ENCODE results near the gene GALNT2. TPM values are rescaled to one million over a fixed set of nuclear protein-coding genes. Genes with fewer than 3 reads are reported as not detected.

Gene GALNT2
- total and polyA plus RNA-seq, 2 of the 13 experiments (the other 11 are each of a cell fraction or from before 2014, with no cell fraction given) = 39.3 to 39.6 TPM

DNA sequence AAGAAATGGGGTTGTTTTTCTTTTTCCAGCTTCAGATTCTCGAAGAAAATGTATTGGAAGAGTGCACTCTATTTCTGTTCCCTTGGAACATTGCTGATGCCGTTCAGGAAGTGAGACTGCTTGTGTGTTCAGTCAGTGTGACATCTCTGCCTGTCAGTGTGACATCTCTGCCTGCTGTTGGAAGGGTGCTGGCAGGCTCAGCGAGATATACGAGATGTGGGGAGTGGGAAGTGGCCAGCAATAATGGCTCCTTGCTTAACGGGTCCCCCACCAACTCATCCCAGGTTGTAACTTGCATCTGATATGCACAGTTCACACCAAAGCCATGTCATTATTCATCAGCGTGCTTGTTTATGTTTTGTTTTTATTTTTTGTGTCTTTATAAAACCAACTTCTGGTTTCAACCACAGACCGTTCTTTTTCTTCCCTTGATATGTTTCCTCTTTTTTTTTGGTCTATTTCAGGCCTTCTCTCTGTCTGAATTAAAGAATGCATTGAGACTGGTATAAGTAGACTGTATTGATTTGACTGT is 145.4 kb downstream of the GALNT2 start:
- FAIRE-seq (no peak), ATAC-seq (no peak), DNase-seq (ENCODE audit: low spot score) (no peak)
- Histone ChIP-seq H3K9me3 (ENCODE audit: low read length) (no peaks in the 10 kb centered on the region), H3K4me3 (replicated peaks in 1 of 3; ENCODE audit: insufficient read depth in 1 of 3, low read depth in 2 of 3, low read length in 3 of 3) (no peak overlapping the region), H3K9ac (ENCODE audit: insufficient read depth, low read depth, low read length) (no peak overlapping the region), H3K4me2 (ENCODE audit: low read depth, low read length) (no peak overlapping the region), H3K27ac (ENCODE audit: extremely low read length, insufficient read depth, low read length) (no peak overlapping the region), H3K79me2 (ENCODE audit: insufficient read depth, low read length) (no peaks in the 10 kb centered on the region), H2AFZ (ENCODE audit: low read length) (no peak overlapping the region), H4K20me1 (ENCODE audit: insufficient read depth, low read length) (no peaks in the 10 kb centered on the region), H3K36me3 (replicated peaks in 1 of 2; ENCODE audit: control insufficient read depth in 1 of 2, insufficient read depth in 2 of 2, low read length in 2 of 2) (peaks cover 0 to 5% of the 10 kb centered on the region in 2 experiments; a peak in 2 of 5 replicates), H3K27me3 (ENCODE audit: control insufficient read depth in 1 of 2, insufficient read depth in 2 of 2, low read length in 2 of 2) (no peaks in the 10 kb centered on the region), H3K4me1 (ENCODE audit: insufficient read depth, low read length) (peaks cover 16% of the 10 kb centered on the region)
- POLR2A ChIA-PET = no interaction called here
- no peak for TF ChIP-seq HNF1B (CRISPR knock-in tag; IDR thresholded peaks at IDR 0.05)
- CTCF ChIA-PET (ENCODE audit: low intra/inter-chr PET ratio, low total read pairs) = no interaction called here
- intact Hi-C loops (cut with micrococcal nuclease; ENCODE audit: unreplicated experiment) (no loop called here), in situ Hi-C loops (cut with HindIII; ENCODE audit: extremely low pct_ligation_motif_present, low pct_unique_long_range_greater_than_20kb) (no loop called here)
- no TSS peak for BruUV-seq (replicated peaks)
- WGBS (ENCODE audit: low lambda C conversion rate) = 98% methylated on average over 6 of the region's 7 CpGs

- FAIRE-seq (no peak), ATAC-seq (peak; percentile 64), DNase-seq (ENCODE audit: low spot score) (peak; percentile 7)
- H2AFZ ChIP-seq (ENCODE audit: low read length) = no peak overlapping the region
- no peak overlapping the region for H3K9ac ChIP-seq (ENCODE audit: insufficient read depth, low read depth, low read length)
- no peaks in the 10 kb centered on the region for H4K20me1 ChIP-seq (ENCODE audit: insufficient read depth, low read length)
- no TSS peak for BruUV-seq (replicated peaks)
- ChIA-PET CTCF (ENCODE audit: low intra/inter-chr PET ratio, low total read pairs) (no interaction called here), POLR2A (no interaction called here)
- in situ Hi-C loops (cut with HindIII; ENCODE audit: extremely low pct_ligation_motif_present, low pct_unique_long_range_greater_than_20kb) (no loop called here), intact Hi-C loops (cut with micrococcal nuclease; ENCODE audit: unreplicated experiment) (no loop called here)
- H3K27ac ChIP-seq (ENCODE audit: extremely low read length, insufficient read depth, low read length) = no peak overlapping the region
- H3K27me3 ChIP-seq (ENCODE audit: control insufficient read depth in 1 of 2, insufficient read depth in 2 of 2, low read length in 2 of 2) = no peaks in the 10 kb centered on the region
- H3K4me1 ChIP-seq (ENCODE audit: insufficient read depth, low read length) = peaks cover 11% of the 10 kb centered on the region
- no peak overlapping the region for H3K4me3 ChIP-seq (replicated peaks in 1 of 3; ENCODE audit: insufficient read depth in 1 of 3, low read depth in 2 of 3, low read length in 3 of 3)
- H3K79me2 ChIP-seq (ENCODE audit: insufficient read depth, low read length) = no peaks in the 10 kb centered on the region
- no peak overlapping the region for H3K4me2 ChIP-seq (ENCODE audit: low read depth, low read length)
- no peaks in the 10 kb centered on the region; a peak in 2 of 5 replicates for H3K36me3 ChIP-seq (replicated peaks in 1 of 2; ENCODE audit: control insufficient read depth in 1 of 2, insufficient read depth in 2 of 2, low read length in 2 of 2)
- no peaks in the 10 kb centered on the region for H3K9me3 ChIP-seq (ENCODE audit: low read length)
- 88% methylated on average over 6 of the region's 7 CpGs for WGBS (ENCODE audit: low lambda C conversion rate)
- no peak for TF ChIP-seq ZNF251 (CRISPR knock-in tag; IDR thresholded peaks at IDR 0.05)
- TF ChIP-seq, protein P1, sequence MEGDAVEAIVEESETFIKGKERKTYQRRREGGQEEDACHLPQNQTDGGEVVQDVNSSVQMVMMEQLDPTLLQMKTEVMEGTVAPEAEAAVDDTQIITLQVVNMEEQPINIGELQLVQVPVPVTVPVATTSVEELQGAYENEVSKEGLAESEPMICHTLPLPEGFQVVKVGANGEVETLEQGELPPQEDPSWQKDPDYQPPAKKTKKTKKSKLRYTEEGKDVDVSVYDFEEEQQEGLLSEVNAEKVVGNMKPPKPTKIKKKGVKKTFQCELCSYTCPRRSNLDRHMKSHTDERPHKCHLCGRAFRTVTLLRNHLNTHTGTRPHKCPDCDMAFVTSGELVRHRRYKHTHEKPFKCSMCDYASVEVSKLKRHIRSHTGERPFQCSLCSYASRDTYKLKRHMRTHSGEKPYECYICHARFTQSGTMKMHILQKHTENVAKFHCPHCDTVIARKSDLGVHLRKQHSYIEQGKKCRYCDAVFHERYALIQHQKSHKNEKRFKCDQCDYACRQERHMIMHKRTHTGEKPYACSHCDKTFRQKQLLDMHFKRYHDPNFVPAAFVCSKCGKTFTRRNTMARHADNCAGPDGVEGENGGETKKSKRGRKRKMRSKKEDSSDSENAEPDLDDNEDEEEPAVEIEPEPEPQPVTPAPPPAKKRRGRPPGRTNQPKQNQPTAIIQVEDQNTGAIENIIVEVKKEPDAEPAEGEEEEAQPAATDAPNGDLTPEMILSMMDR (CRISPR knock-in tag; IDR thresholded peaks at IDR 0.05) = peak; percentile 55
- peak; percentile 48; the same call in 1 of the 2 replicates for TF ChIP-seq RAD21 (CRISPR knock-in tag; IDR thresholded peaks at IDR 0.05)
- no peak for TF ChIP-seq ZNF839 (CRISPR knock-in tag; IDR thresholded peaks at IDR 0.05; ENCODE audit: borderline replicate concordance)
- peak; percentile 73 for TF ChIP-seq STAG1 (CRISPR knock-in tag; IDR thresholded peaks at IDR 0.05)
- no peak for TF ChIP-seq MTF2 (CRISPR knock-in tag; IDR thresholded peaks at IDR 0.05; ENCODE audit: borderline replicate concordance)
- no peak for TF ChIP-seq ZNF646 (CRISPR knock-in tag; IDR thresholded peaks at IDR 0.05)
These were observed 148.0 kb downstream of the GALNT2 start for GRCh38 chr1:230215031-230215430.

Measured in HepG2 (cell line).